Ishikawa (cell line): ENCODE data around the gene ESR1.

Experiments used
- CEBPB ChIP-seq: IDR thresholded peaks from 2 replicates; pipeline ENCODE4 v1.6.1; 2012
- EGR1 ChIP-seq: IDR thresholded peaks from 2 replicates; pipeline ENCODE4 v1.6.1; 2012
- EP300 ChIP-seq: IDR thresholded peaks from 2 replicates; pipeline ENCODE4 v1.6.1; 2012; ENCODE audit warnings: borderline replicate concordance
- RAD21 ChIP-seq: IDR thresholded peaks from 2 replicates; pipeline ENCODE4 v1.6.1; 2012; ENCODE audit warnings: low read depth
- TEAD4 ChIP-seq: IDR thresholded peaks from 2 replicates; pipeline ENCODE4 v1.6.1; 2012
- YY1 ChIP-seq: IDR thresholded peaks from 2 replicates; pipeline ENCODE4 v1.6.1; 2012; ENCODE audit warnings: low read depth
- TF ChIP-seq, protein P1 (sequence below): IDR thresholded peaks from 2 replicates; pipeline ENCODE4 v1.6.1; 2012

- TF ChIP-seq CEBPB (no peak), YY1 (no peak), RAD21 (no peak), TEAD4 (no peak), EGR1 (no peak), EP300 (no peak)
- TF ChIP-seq, protein P1, sequence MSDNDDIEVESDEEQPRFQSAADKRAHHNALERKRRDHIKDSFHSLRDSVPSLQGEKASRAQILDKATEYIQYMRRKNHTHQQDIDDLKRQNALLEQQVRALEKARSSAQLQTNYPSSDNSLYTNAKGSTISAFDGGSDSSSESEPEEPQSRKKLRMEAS, result no peak
Observed at GRCh38 chr6:152167641-152168603, 360.4 kb downstream of the ESR1 start.
